ENCODE measurements around the gene TMEM30A. TPM values are rescaled to one million over a fixed set of nuclear protein-coding genes. Genes with fewer than 3 reads are reported as not detected.
A peak's percentile ranks its signal among the peaks of the same experiment; 100 is the strongest.

TMEM30A gene
- total and polyA plus RNA-seq, 2 experiments from 2014 or later = 30.0 to 33.5 TPM

DNA sequence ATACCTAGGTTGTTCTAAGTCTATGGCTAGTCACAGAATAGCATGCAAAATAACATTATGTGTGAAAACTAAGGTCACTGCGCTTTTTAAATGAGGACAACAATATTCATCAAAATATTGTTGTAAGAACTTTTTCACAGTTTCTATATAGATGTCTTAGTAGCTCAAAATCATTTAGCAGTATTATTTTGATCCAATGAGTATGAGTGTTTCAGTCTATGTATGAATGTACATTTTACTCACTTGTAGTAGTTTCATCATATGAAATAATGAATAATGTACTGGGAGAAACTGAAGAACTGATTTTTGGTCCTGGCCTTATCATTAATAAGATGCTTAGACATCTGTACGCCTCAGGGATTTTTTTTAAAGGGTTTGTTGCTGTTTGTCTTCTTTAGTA lies 16.5 kb upstream of the TMEM30A start:
- Histone ChIP-seq H3K9me3 (ENCODE audit: low read depth) (no peaks in the 10 kb centered on the region), H3K36me3 (peaks cover 3% of the 10 kb centered on the region), H3K27ac (peak overlapping the region; percentile 57), H3K4me1 (ENCODE audit: low read depth) (no peaks in the 10 kb centered on the region), H3K27me3 (no peaks in the 10 kb centered on the region), H3K4me3 (no peak overlapping the region)
- no peak for DNase-seq (ENCODE audit: low read depth in 1 of 2, low spot score in 1 of 2)
- TF ChIP-seq, protein P1, sequence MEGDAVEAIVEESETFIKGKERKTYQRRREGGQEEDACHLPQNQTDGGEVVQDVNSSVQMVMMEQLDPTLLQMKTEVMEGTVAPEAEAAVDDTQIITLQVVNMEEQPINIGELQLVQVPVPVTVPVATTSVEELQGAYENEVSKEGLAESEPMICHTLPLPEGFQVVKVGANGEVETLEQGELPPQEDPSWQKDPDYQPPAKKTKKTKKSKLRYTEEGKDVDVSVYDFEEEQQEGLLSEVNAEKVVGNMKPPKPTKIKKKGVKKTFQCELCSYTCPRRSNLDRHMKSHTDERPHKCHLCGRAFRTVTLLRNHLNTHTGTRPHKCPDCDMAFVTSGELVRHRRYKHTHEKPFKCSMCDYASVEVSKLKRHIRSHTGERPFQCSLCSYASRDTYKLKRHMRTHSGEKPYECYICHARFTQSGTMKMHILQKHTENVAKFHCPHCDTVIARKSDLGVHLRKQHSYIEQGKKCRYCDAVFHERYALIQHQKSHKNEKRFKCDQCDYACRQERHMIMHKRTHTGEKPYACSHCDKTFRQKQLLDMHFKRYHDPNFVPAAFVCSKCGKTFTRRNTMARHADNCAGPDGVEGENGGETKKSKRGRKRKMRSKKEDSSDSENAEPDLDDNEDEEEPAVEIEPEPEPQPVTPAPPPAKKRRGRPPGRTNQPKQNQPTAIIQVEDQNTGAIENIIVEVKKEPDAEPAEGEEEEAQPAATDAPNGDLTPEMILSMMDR (IDR thresholded peaks at IDR 0.05; ENCODE audit: low read depth, low read length) = no peak

DNA sequence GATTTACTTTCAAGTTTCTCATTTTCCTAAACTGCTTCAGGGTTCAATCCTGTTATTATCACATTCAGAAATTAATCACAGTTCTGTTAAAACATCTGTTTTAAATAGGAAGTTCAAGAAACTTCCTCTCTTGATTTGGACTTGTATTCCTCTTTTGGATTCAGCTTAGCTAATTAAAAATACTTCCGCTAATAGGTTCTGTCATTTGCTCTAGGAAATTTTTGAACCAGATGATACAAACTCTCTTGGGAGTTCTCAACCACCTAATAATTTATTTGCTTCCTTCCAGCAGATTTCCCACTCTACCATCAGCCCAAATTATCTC lies 15.9 kb upstream of the TMEM30A start:
- H3K4me3 ChIP-seq = no peak overlapping the region
- H3K9me3 ChIP-seq (ENCODE audit: low read depth) = no peaks in the 10 kb centered on the region
- DNase-seq (ENCODE audit: low read depth in 1 of 2, low spot score in 1 of 2) = no peak
- TF ChIP-seq, protein P1 (IDR thresholded peaks at IDR 0.05; ENCODE audit: low read depth, low read length) = no peak
- H3K27ac ChIP-seq = peak overlapping the region; percentile 27
- H3K36me3 ChIP-seq = peaks cover 3% of the 10 kb centered on the region
- no peaks in the 10 kb centered on the region for H3K4me1 ChIP-seq (ENCODE audit: low read depth)
- H3K27me3 ChIP-seq = no peaks in the 10 kb centered on the region

DNA sequence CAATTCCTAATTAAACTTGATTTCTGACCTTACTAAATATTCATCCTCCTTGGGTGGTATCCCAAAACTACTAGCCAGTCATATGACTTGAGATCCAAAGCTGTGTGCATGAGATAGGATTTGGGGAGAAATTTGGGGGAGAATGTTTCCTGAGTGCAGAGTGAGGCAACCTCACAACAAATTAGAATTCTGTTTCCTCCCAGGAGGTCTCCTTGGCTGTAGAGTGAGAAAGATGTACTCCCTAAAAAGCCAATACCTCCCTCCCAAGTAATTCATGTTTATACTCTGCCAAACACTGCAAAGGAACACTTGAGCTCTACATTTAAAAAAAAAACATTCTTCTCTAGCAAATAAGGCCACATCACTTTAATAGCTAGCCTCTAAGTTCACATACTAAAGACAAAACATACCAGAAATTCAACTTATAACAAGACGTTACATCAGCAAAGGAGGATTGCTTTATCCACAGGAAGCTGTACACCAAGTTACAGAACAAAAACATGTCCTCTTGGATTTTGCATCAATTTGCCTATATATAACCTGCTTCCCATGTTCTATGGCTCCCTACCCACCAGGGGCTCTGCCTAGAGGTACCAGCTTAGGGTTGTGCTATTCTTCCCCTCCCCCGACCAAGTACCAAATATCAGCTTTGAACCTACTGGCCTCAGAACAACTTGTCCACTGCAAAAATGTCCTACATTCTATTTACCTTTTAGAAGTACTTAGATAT lies 15.4 kb upstream of the TMEM30A start:
- H3K27me3 ChIP-seq = no peaks in the 10 kb centered on the region
- no peak overlapping the region for H3K4me3 ChIP-seq
- TF ChIP-seq, protein P1 (IDR thresholded peaks at IDR 0.05; ENCODE audit: low read depth, low read length) = no peak
- H3K4me1 ChIP-seq (ENCODE audit: low read depth) = no peaks in the 10 kb centered on the region
- peaks cover 4% of the 10 kb centered on the region for H3K36me3 ChIP-seq
- H3K27ac ChIP-seq = no peak overlapping the region
- peak in 1 of 2 donors; percentile 24 for DNase-seq (ENCODE audit: low read depth in 1 of 2, low spot score in 1 of 2)
- no peaks in the 10 kb centered on the region for H3K9me3 ChIP-seq (ENCODE audit: low read depth)

DNA sequence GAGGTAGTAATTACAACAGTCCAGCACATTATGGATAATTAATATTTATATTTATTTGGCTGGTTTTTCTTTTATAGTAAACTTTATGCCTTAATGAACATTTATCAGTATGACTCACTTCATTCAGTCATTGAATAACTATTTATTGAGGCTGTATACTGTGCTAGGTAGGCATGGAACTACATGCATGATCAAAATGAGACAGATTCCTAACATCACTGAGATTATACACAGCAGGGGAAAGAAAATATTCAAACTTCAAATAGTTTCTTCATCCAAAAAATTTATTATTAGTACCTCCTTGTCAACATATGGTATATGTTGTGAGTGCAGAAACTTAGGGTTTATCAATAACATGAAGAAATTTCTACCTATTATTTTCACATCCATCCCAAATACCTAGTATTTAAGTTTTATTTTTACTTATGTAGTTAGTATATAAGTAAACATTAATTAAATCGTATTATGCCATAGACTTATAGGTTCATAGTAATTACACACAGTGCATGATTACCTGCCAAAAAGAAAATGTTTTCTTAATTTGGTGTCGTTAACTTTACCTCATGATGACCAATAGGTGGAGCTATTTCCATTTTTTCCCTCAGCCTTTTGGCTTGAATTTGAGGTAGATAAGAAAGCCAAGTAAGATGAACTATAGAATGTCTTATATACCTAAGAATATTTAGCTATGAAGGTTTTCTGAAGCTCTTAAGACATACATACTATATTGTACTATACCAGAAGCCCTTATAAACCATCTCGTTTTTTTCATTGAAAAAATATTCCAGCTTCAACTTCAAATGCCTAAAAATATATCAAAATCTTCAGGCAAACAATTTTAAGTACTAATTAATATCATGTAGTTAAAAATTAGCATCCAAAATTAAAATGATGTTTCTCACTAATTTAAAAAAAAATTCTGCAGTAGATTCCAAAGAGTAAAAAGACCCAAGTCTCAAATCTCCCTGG lies 12.5 kb upstream of the TMEM30A start:
- H3K36me3 ChIP-seq = peaks cover 10% of the 10 kb centered on the region
- H3K27ac ChIP-seq = no peak overlapping the region
- DNase-seq (ENCODE audit: low read depth in 1 of 2, low spot score in 1 of 2) = peak; percentile 62 to 80
- no peak overlapping the region for H3K4me3 ChIP-seq
- TF ChIP-seq, protein P1 (IDR thresholded peaks at IDR 0.05; ENCODE audit: low read depth, low read length) = peak; percentile 66
- no peaks in the 10 kb centered on the region for H3K9me3 ChIP-seq (ENCODE audit: low read depth)
- H3K4me1 ChIP-seq (ENCODE audit: low read depth) = no peaks in the 10 kb centered on the region
- no peaks in the 10 kb centered on the region for H3K27me3 ChIP-seq

DNA sequence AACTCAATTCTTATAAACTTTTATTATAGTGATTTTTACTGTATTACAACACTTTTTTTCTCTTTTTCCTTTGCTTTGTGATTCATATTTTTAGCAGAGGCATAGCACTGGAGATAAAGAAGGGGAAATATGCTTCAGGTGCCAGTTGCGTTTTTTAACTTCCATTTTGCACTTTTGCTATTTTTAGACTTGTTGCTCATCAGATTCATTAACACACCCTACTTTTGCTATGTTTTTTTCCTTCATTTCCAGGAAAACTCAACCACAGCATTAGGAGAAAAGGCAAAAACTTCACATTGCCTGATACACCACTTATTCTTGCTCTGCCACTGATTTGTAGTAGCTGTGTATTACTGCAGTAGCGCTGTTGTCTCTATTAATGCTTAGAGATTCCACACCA lies 8.0 kb upstream of the TMEM30A start:
- H3K4me3 ChIP-seq = no peak overlapping the region
- no peak overlapping the region for H3K27ac ChIP-seq
- no peaks in the 10 kb centered on the region for H3K27me3 ChIP-seq
- TF ChIP-seq, protein P1 (IDR thresholded peaks at IDR 0.05; ENCODE audit: low read depth, low read length) = no peak
- peaks cover 10% of the 10 kb centered on the region for H3K36me3 ChIP-seq
- no peaks in the 10 kb centered on the region for H3K9me3 ChIP-seq (ENCODE audit: low read depth)
- no peaks in the 10 kb centered on the region for H3K4me1 ChIP-seq (ENCODE audit: low read depth)
- no peak for DNase-seq (ENCODE audit: low read depth in 1 of 2, low spot score in 1 of 2)

Data from cardiac muscle cell (in vitro differentiated cells and primary cell).